Left ventricle myocardium inferior (tissue), 1 donor: ENCODE results near the gene CACNB4. TPM values are rescaled to one million over a fixed set of nuclear protein-coding genes. Genes with fewer than 3 reads are reported as not detected.
"Not testable (repeated sequence)": the region's sequence is repeated elsewhere in the genome, so short reads cannot be mapped to it uniquely, and the experiment has no call there.

ENCODE experiments used
- DNase-seq: peaks from one replicate; pipeline ENCODE4 v3.0.0-alpha.2; 2020
- H3K27ac ChIP-seq: fragments of 200-600 bp; replicated peaks from 2 replicates; pipeline ENCODE4 v1.8.0; 2021
- H3K27me3 ChIP-seq: fragments of 200-600 bp; 2 replicates; pipeline ENCODE4 v1.8.0; 2021; ENCODE audit warnings: low read depth
- H3K36me3 ChIP-seq: fragments of 200-600 bp; 2 replicates; pipeline ENCODE4 v1.8.0; 2021
- H3K4me1 ChIP-seq: fragments of 200-600 bp; 2 replicates; pipeline ENCODE4 v1.8.0; 2021
- H3K4me3 ChIP-seq: fragments of 200-600 bp; 2 replicates; pipeline ENCODE4 v1.8.0; 2021; ENCODE audit warnings: mild to moderate bottlenecking, moderate library complexity
- H3K9me3 ChIP-seq: fragments of 200-600 bp; replicated peaks from 2 replicates; pipeline ENCODE4 v1.8.0; 2021
- CTCF ChIP-seq: fragments of 200-600 bp; IDR thresholded peaks from 2 replicates; pipeline ENCODE4 v1.8.0; 2021; ENCODE audit warnings: antibody characterized with exemption, mild to moderate bottlenecking, borderline replicate concordance
- intact Hi-C: fragments of 100-400 bp; cut with micrococcal nuclease; formaldehyde crosslinking; loops from one replicate; pipeline ENCODE4 v1.11.0; 2022
- total RNA-seq: library from RNA; stranded (reverse); fragmentation: NEBNext Ultra II Directional; extraction: Animal tissue kit (Norgen Biotek cat#: 25700); gene quantifications from one replicate; pipeline ENCODE4 v1.2.1, GENCODE V29; 2021
- donor health status: DM: no; HTN: yes; CAD: no; lungs with severe emphysema.

Gene CACNB4
- total RNA-seq, 1 donor from 2014 or later: 0.25 TPM

GRCh38 chr2:152016181-152017120 is 82.4 kb downstream of the CACNB4 start:
- Histone ChIP-seq H3K4me3 (no peak overlapping the region), H3K27ac (no peak overlapping the region), H3K9me3 (no peaks in the 10 kb centered on the region), H3K36me3 (no peaks in the 10 kb centered on the region), H3K4me1 (no peaks in the 10 kb centered on the region), H3K27me3 (peaks cover 14% of the 10 kb centered on the region)
- no peak for DNase-seq
- intact Hi-C loops: no loop called here
- TF ChIP-seq CTCF: no peak

- Histone ChIP-seq H3K4me1 (no peaks in the 10 kb centered on the region), H3K27me3 (peaks cover 16% of the 10 kb centered on the region), H3K36me3 (no peaks in the 10 kb centered on the region), H3K9me3 (no peaks in the 10 kb centered on the region), H3K27ac (no peak overlapping the region), H3K4me3 (no peak overlapping the region)
- intact Hi-C loops: no loop called here
- DNase-seq: no peak
- no peak for TF ChIP-seq CTCF
Observed at GRCh38 chr2:152015552-152015951, 83.3 kb downstream of the CACNB4 start.

GRCh38 chr2:152012697-152013096 is 86.1 kb downstream of the CACNB4 start:
- Histone ChIP-seq H3K4me1 (no peaks in the 10 kb centered on the region), H3K4me3 (no peak overlapping the region), H3K9me3 (no peaks in the 10 kb centered on the region), H3K36me3 (no peaks in the 10 kb centered on the region), H3K27me3 (peaks cover 9% of the 10 kb centered on the region), H3K27ac (no peak overlapping the region)
- no peak for DNase-seq
- intact Hi-C loops: no loop called here
- no peak for TF ChIP-seq CTCF

GRCh38 chr2:152011724-152012123 is 87.1 kb downstream of the CACNB4 start:
- H3K27me3 ChIP-seq: peaks cover 9% of the 10 kb centered on the region
- TF ChIP-seq CTCF: no peak
- H3K36me3 ChIP-seq: no peaks in the 10 kb centered on the region
- no peak for DNase-seq
- no peaks in the 10 kb centered on the region for H3K9me3 ChIP-seq
- no peaks in the 10 kb centered on the region for H3K4me1 ChIP-seq
- H3K4me3 ChIP-seq: no peak overlapping the region
- intact Hi-C loops: no loop called here
- H3K27ac ChIP-seq: no peak overlapping the region

- Histone ChIP-seq H3K36me3 (no peaks in the 10 kb centered on the region), H3K4me1 (peaks cover 4% of the 10 kb centered on the region), H3K27ac (no peak overlapping the region), H3K4me3 (no peak overlapping the region), H3K9me3 (no peaks in the 10 kb centered on the region), H3K27me3 (no peaks in the 10 kb centered on the region)
- no peak for TF ChIP-seq CTCF
- intact Hi-C loops: no loop called here
- DNase-seq: no peak
Observed at GRCh38 chr2:152005607-152006006, 93.2 kb downstream of the CACNB4 start.

- H3K4me1 ChIP-seq, H3K4me3 ChIP-seq, H3K36me3 ChIP-seq, intact Hi-C loops, DNase-seq, H3K9me3 ChIP-seq, H3K27me3 ChIP-seq, H3K27ac ChIP-seq: not testable (repeated sequence)
Observed at GRCh38 chr2:152003283-152003682, 95.6 kb downstream of the CACNB4 start.
